Measurements from ENCODE around the gene HIP1R. TPM values are rescaled to one million over a fixed set of nuclear protein-coding genes. Genes with fewer than 3 reads are reported as not detected.

The HIP1R gene
- total and polyA plus RNA-seq, 2 of the 8 experiments (the other 6 are each of a cell fraction or from before 2014, with no cell fraction given) = 11.2 to 14.5 TPM

- 42% methylated on average over 12 of the region's 12 CpGs; no CpG with 5 or more reads in 1 of the 2 experiments for WGBS, 2 experiments (ENCODE audit: extremely low coverage in 1 of 2, insufficient coverage in 1 of 2, insufficient read length in 1 of 2, insufficient replicate concordance in 2 of 2, low coverage in 1 of 2, low lambda C conversion rate in 2 of 2, missing lambda C conversion rate in 1 of 2)
- TF ChIP-seq NANOG (IDR thresholded peaks at IDR 0.05; ENCODE audit: insufficient read depth, low read depth, low read length, poor library complexity, severe bottlenecking) (peak; percentile 60), SP1 (IDR thresholded peaks at IDR 0.05; ENCODE audit: low read depth, low read length) (0 out of 2 replicates have a peak, but pooled peaks have one; percentile 18), EP300 (IDR thresholded peaks at IDR 0.05; ENCODE audit: borderline replicate concordance in 1 of 2, low read depth in 2 of 2, low read length in 2 of 2) (peak in 1 of 2 experiments; percentile 27; a peak in 1 of 3 replicates), YY1 (IDR thresholded peaks at IDR 0.05; ENCODE audit: low read depth, low read length) (0 out of 2 replicates have a peak, but pooled peaks have one; percentile 17), CTBP2 (IDR thresholded peaks at IDR 0.05; ENCODE audit: borderline replicate concordance, insufficient read depth, insufficient read length, low read length) (peak; percentile 93), TCF12 (IDR thresholded peaks at IDR 0.05; ENCODE audit: low read depth, low read length) (peak; percentile 92), SAP30 (IDR thresholded peaks at IDR 0.05; ENCODE audit: insufficient read depth, insufficient replicate concordance, low read length) (no peak), KDM1A (IDR thresholded peaks at IDR 0.05; ENCODE audit: borderline replicate concordance, low read length) (0 out of 2 replicates have a peak, but pooled peaks have one; percentile 48), TEAD4 (IDR thresholded peaks at IDR 0.05; ENCODE audit: low read depth, low read length) (0 out of 2 replicates have a peak, but pooled peaks have one; percentile 27), ASH2L (IDR thresholded peaks at IDR 0.05; ENCODE audit: low read length) (peak; percentile 50)
Observed at GRCh38 chr12:122909442-122910288, 74.4 kb downstream of the HIP1R start.

More at GRCh38 chr12:122909442-122910288, 74.4 kb downstream of the HIP1R start:
- no peaks in the 10 kb centered on the region for H4K20me1 ChIP-seq (replicated peaks in 1 of 2; ENCODE audit: control insufficient read depth in 1 of 2, insufficient read depth in 2 of 2, low read length in 2 of 2)
- H3K23ac ChIP-seq (ENCODE audit: insufficient read length) = no peak overlapping the region
- no peak overlapping the region for H2BK120ac ChIP-seq (replicated peaks; ENCODE audit: low read depth, low read length)
- no peak overlapping the region for H2AFZ ChIP-seq (ENCODE audit: low read length)
- no peak overlapping the region for H4K91ac ChIP-seq (replicated peaks; ENCODE audit: insufficient read length, low read length)
- H3K4me2 ChIP-seq (ENCODE audit: insufficient read depth in 1 of 2, low read depth in 2 of 2, low read length in 2 of 2) = peak overlapping the region; percentile 44 to 54
- peaks cover 0 to 6% (median 5%) of the 10 kb centered on the region in 4 experiments; a peak in 5 of 7 replicates for H3K4me1 ChIP-seq (replicated peaks in 1 of 4; ENCODE audit: control insufficient read depth in 3 of 4, insufficient read depth in 4 of 4, low read length in 3 of 4)
- no peak overlapping the region for H3K27ac ChIP-seq (ENCODE audit: low read depth, low read length)
- no peak overlapping the region for H3K14ac ChIP-seq (ENCODE audit: insufficient read length)
- no peak overlapping the region; the same call in 1 of the 2 replicates for H3K18ac ChIP-seq (ENCODE audit: extremely low read depth, low read length)
- H3K36me3 ChIP-seq (ENCODE audit: control insufficient read depth in 2 of 4, insufficient read depth in 4 of 4, low read length in 3 of 4) = no peaks in the 10 kb centered on the region
- no peaks in the 10 kb centered on the region for H3K79me2 ChIP-seq (ENCODE audit: control insufficient read depth in 1 of 2, insufficient read depth in 2 of 2, low read length in 2 of 2)
- no peak overlapping the region for H4K5ac ChIP-seq (ENCODE audit: insufficient read length, low read depth, low read length)
- H3K27me3 ChIP-seq (replicated peaks in 1 of 4; ENCODE audit: control insufficient read depth in 3 of 4, extremely low read depth in 1 of 4, insufficient read depth in 3 of 4, low read length in 3 of 4) = no peaks in the 10 kb centered on the region
- H3K9ac ChIP-seq (replicated peaks in 1 of 4; ENCODE audit: extremely low read depth in 1 of 4, low read depth in 3 of 4, low read length in 3 of 4) = no peak overlapping the region
- H2BK12ac ChIP-seq (ENCODE audit: low read depth, low read length) = 0 out of 2 replicates have a peak overlapping the region, but pooled peaks have one; percentile 68
- ChIA-PET POLR2A (ENCODE audit: partially characterized antibody) (interaction anchor here (0.6 to 1.3 kb wide), 2 partner anchors 12 to 20 kb away, joined by 3 to 4 read pairs; no protein-coding TSS in a partner anchor), CTCF (ENCODE audit: partially characterized antibody) (interaction anchor here (0.9 to 1.0 kb wide), 2 partner anchors 24 to 29 kb away, joined by 3 to 4 read pairs; no protein-coding TSS in a partner anchor)
- DNase-seq (ENCODE audit: low read depth in 1 of 2, low spot score in 2 of 2) (no peak), FAIRE-seq (peak; percentile 32)
- peak overlapping the region; percentile 52; the same call in 1 of the 2 replicates for H2BK5ac ChIP-seq (ENCODE audit: low read depth, low read length)
- H3K4me3 ChIP-seq (ENCODE audit: extremely low read depth in 1 of 4, insufficient read depth in 2 of 4, low read depth in 3 of 4, low read length in 4 of 4) = no peak overlapping the region
- H2AK5ac ChIP-seq (ENCODE audit: low read depth, low read length) = no peak overlapping the region
- no peak overlapping the region for H3K4ac ChIP-seq (replicated peaks; ENCODE audit: insufficient read length, low read depth, low read length)
- no peaks in the 10 kb centered on the region for H3K79me1 ChIP-seq (ENCODE audit: low read depth, low read length)
- H2BK20ac ChIP-seq (ENCODE audit: low read length) = 0 out of 2 replicates have a peak overlapping the region, but pooled peaks have one; percentile 32
- no peaks in the 10 kb centered on the region for H3K9me3 ChIP-seq (ENCODE audit: insufficient read depth in 2 of 2, low read depth in 1 of 2, low read length in 1 of 2)
- no peak overlapping the region for H4K8ac ChIP-seq (ENCODE audit: extremely low read depth, insufficient read depth, low read length)
- no peaks in the 10 kb centered on the region for H3K23me2 ChIP-seq (ENCODE audit: low read depth, low read length)
- no peak overlapping the region for H3K56ac ChIP-seq (replicated peaks; ENCODE audit: insufficient read length, low read depth, low read length)
- H2BK15ac ChIP-seq (ENCODE audit: low read length) = no peak overlapping the region; the same call in 1 of the 2 replicates
